ENCODE data around the gene MRM2.

Gene MRM2

GRCh38 chr7:2245883-2246675 lies 4.1 kb upstream of the MRM2 start:
- DNase-seq, result no peak

GRCh38 chr7:2244404-2244995 lies 2.5 kb upstream of the MRM2 start:
- DNase-seq, result no peak

- DNase-seq, result no peak
Observed at GRCh38 chr7:2243458-2243857, 1.5 kb upstream of the MRM2 start.

- no peak for DNase-seq
Observed at GRCh38 chr7:2242541-2243429, 780 bp upstream of the MRM2 start.

DNA sequence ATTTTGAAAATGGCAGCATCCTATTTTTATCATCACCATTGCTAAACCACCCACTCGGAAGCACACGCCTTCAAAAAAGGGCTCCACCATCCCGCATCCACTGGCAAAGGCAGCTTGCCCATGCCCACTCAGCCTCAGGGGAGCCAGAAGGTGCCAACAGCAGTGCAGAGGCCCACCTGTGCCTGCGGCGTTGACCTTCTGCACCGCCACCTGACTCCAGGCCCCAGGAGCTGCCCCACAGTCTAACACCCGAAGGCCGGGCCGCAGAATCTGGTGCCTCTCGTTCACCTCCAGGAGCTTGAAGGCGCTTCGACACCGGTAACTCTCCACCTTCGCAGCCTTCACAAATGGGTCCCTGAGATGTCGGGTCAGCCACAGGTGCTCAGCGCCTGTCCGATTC lies 2.8 kb downstream of the MRM2 start:
- no peak for DNase-seq

GRCh38 chr7:2237109-2237602 lies 4.8 kb downstream of the MRM2 start:
- no peak for DNase-seq

DNA sequence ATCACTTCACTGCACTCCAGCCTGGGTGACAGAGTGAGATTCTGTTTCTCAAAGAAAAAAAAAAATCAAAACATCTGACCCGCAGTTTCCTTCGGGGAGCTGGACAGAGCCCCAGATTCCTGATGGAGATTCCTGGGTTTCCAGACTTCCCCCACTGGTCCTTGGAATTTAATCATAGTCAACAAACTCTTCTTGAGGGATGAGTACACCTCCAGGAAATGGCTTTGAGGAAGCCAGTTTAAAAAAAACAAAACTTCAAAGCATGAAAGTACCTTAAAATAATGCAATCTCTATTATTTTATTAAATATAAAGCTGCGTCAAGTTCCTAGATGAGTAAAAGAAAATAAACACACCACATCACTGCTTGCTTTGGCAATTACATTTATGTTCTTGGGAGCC lies 8.1 kb downstream of the MRM2 start:
- no peak for DNase-seq

DNA sequence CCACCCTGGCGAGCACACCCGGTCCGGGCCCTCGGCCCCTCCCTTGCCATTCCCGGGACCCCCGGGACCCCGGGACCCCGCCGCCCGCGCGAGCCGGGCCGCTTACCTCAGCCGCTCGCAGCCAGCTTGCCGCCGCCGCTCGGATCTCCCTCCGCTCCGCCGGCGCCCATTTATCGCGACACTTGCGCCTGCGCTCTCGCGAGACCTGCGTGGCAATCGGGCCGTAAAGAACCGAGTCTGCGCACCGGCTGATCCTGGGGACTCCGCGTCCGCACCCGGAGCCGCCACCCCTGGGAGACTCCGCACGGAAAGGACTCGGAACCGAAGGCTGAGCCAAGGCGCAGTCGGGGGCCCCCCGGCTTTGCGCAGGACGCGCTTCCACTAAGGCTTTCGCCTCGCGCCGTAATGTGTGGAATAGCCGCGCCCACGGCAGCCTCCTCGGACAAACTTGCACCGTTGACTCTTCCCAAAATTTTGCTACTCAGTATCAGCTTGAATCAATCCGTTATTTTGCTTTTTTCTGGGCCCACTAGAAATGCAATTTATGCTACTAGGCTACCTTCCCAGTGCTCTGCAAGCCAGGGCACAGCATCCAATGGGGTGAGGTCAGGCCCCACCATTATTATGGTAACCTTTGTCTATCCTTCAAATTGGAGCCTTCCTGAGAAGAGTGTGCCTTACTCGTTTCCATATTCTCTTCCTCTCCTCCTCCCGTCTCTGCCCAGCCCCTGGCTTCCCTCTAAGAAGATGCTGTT lies 9.1 kb downstream of the MRM2 start, which contains the start of gene MAD1L1:
MAD1L1 (minus strand) TSS at position 180 of the 755 bp plus-strand sequence. CDS start 2,812 bp downstream, outside the sequence.
- DNase-seq, result peak; percentile 89

- DNase-seq, result peak; percentile 16
Observed at GRCh38 chr7:2231992-2232765, 9.8 kb downstream of the MRM2 start.

DNA sequence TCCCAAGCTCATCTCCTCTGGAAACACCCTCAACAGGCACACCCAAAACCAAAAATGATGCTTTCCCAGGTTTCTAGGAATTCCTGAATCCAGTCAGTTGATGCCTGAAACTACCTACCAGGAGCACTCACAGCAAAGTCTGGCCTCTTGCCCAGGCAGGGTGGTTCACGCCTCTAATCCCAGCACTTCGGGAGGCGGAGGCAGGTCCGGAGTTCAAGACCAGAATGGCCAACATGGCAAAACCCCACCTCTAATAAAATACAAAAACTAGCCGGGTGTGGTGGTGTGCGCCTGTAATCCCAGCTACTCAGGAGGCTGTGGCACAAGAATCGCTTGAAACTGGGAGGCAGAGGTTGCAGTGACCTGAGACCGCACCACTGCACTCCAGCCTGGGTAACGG lies 11.1 kb downstream of the MRM2 start:
- DNase-seq, result no peak

GRCh38 chr7:2230226-2230625 lies 11.8 kb downstream of the MRM2 start:
- DNase-seq, result no peak

- no peak for DNase-seq
Observed at GRCh38 chr7:2229467-2229866, 12.5 kb downstream of the MRM2 start.

GRCh38 chr7:2228921-2229320 lies 13.1 kb downstream of the MRM2 start:
- DNase-seq, result no peak

DNA sequence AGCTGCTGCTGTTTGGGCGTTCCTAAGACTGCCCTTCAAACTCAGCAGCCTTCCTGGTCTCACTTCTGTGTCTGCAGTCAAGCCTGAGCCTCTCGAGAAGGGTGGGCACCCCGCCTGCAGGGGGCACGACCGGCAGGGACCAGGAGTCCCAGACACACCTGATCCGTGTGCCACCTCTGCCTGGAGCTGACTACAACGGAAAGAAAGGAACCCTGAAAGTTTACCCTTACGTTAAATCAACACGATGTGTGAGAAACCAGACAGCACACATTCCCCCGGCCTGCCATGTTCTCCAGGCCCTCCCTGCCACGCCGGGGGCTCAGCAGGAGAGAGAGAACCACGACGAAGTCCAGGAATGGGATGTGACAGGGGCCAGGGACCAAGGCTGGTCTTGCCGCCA lies 14.3 kb downstream of the MRM2 start:
- no peak for DNase-seq

- DNase-seq, result no peak
Observed at GRCh38 chr7:2225830-2226229, 16.2 kb downstream of the MRM2 start.

- DNase-seq, result no peak
Observed at GRCh38 chr7:2225336-2225735, 16.7 kb downstream of the MRM2 start.

DNA sequence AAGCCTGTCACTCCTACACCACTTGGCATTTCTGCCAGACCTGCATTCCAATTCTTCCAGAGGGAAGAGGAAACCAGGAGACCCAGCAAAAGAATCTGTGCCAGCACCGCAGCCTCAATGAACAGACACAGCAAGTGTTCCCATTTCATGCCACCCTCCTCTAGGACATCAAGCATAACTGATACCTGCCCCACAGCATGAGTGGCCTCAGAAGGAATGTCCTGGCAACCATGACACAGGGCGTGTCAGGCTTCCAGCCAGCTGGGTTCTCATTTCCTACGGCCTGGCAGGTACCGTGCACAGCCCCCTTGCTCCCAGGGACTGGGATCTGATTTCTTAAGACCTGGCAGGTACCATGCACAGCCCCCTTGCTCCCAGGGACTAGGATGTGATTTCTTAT lies 17.1 kb downstream of the MRM2 start:
- no peak for DNase-seq

DNA sequence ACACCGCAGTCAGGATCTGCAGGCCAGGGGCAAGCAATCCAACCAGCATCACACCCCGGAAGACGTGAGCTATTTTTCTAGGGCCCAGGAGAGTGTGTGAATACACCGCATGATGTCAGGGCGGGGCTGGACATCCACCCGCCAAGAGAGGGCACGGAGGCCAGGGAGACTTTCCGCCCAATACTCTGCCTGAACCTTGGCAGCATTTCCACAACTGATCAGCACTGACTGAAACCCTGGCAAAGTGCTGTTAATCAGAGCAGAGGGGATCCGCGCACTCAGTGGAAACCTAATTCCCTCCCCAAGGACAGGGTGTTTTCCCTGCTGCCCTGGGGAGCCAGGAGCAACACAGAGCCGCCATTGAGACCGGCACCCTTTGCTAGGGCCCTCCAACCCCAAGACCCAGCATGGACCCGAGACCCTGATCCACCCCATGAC lies 17.5 kb downstream of the MRM2 start:
- DNase-seq, result no peak

GRCh38 chr7:2223321-2223720 lies 18.7 kb downstream of the MRM2 start:
- DNase-seq, result no peak

GRCh38 chr7:2222516-2222915 lies 19.5 kb downstream of the MRM2 start:
- DNase-seq, result no peak

GRCh38 chr7:2220954-2221353 lies 21.1 kb downstream of the MRM2 start:
- DNase-seq, result no peak

GRCh38 chr7:2220506-2220905 lies 21.5 kb downstream of the MRM2 start:
- no peak for DNase-seq

Data from T-helper 9 cell (primary cell).